ENCODE results near the gene PLA2G5.

DNA sequence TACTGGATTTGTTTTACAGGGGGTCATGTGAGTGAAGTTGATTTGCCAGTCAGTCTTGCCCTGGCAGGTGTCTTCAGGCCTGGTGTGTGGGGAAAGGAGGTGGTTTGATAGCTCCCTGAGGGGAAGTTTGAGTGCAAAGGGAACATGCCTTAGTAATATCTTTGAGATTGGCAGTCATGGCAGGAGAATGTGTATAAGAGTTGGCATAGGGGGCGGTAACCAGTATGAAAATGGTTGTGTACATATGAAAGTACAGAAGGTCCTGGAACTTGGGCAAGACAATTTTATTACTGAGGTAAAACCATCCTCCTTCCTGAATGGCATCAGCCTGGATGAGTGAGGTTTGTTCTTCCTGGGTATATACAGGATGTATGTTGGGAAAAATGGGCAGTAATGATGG lies 37.6 kb upstream of the PLA2G5 start:
- TF ChIP-seq, protein P1, sequence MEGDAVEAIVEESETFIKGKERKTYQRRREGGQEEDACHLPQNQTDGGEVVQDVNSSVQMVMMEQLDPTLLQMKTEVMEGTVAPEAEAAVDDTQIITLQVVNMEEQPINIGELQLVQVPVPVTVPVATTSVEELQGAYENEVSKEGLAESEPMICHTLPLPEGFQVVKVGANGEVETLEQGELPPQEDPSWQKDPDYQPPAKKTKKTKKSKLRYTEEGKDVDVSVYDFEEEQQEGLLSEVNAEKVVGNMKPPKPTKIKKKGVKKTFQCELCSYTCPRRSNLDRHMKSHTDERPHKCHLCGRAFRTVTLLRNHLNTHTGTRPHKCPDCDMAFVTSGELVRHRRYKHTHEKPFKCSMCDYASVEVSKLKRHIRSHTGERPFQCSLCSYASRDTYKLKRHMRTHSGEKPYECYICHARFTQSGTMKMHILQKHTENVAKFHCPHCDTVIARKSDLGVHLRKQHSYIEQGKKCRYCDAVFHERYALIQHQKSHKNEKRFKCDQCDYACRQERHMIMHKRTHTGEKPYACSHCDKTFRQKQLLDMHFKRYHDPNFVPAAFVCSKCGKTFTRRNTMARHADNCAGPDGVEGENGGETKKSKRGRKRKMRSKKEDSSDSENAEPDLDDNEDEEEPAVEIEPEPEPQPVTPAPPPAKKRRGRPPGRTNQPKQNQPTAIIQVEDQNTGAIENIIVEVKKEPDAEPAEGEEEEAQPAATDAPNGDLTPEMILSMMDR (conservative IDR thresholded peaks at IDR 0.05; ENCODE audit: low read length) = no peak
- TF ChIP-seq EZH2phosphoT487 (IDR thresholded peaks at IDR 0.05; ENCODE audit: borderline replicate concordance, low read depth, low read length) = no peak
